HepG2 (cell line): ENCODE measurements around the gene TFF2. TPM values are rescaled to one million over a fixed set of nuclear protein-coding genes. Genes with fewer than 3 reads are reported as not detected.

ENCODE experiments used
- CREB1 ChIP-seq, 2 experiments: fragments of 450-650 bp in 1 of 2; IDR thresholded peaks; 2 replicates each; pipeline ENCODE4 v1.6.1; 2016 to 2017; ENCODE audit warnings: control low read depth in 1 of 2, mild to moderate bottlenecking in 1 of 2, missing compliant biosample characterization in 1 of 2, missing genetic modification characterization in 1 of 2
- DNMT1 ChIP-seq: sonication (generic); formaldehyde crosslinking; IDR thresholded peaks from 2 replicates; pipeline ENCODE4 v1.5.1; 2020; ENCODE audit warnings: mild to moderate bottlenecking, missing genetic modification reagents
- HOXA9 ChIP-seq: sonication (generic); formaldehyde crosslinking; IDR thresholded peaks from 2 replicates; pipeline ENCODE4 v1.8.1; 2022; ENCODE audit warnings: missing genetic modification reagents, mild to moderate bottlenecking, moderate library complexity, borderline replicate concordance
- NFYC ChIP-seq: IDR thresholded peaks from 2 replicates; pipeline ENCODE4 v1.6.1; 2016; ENCODE audit warnings: missing genetic modification reagents, missing compliant biosample characterization
- RORA ChIP-seq: sonication (generic); formaldehyde crosslinking; IDR thresholded peaks from 2 replicates; pipeline ENCODE4 v1.5.0; 2020; ENCODE audit warnings: mild to moderate bottlenecking, missing genetic modification reagents, moderate library complexity
- TBL1XR1 ChIP-seq: fragments of 150-350 bp; IDR thresholded peaks from 2 replicates; pipeline ENCODE4 v1.6.1; 2014; ENCODE audit warnings: borderline replicate concordance, low read length; ENCODE audit not compliant: partially characterized antibody
- ZNF143 ChIP-seq: sonication (generic); formaldehyde crosslinking; IDR thresholded peaks from 2 replicates; pipeline ENCODE4 v1.4.0; 2020; ENCODE audit warnings: missing genetic modification reagents
- ZNF234 ChIP-seq: sonication (generic); formaldehyde crosslinking; conservative IDR thresholded peaks from 2 replicates; pipeline ENCODE4 v1.5.1; 2020; ENCODE audit warnings: mild to moderate bottlenecking, missing genetic modification reagents
- ZNF772 ChIP-seq: sonication (generic); formaldehyde crosslinking; IDR thresholded peaks from 2 replicates; pipeline ENCODE4 v1.5.0; 2020; ENCODE audit warnings: mild to moderate bottlenecking, missing genetic modification reagents
- ZNF788 ChIP-seq: sonication (generic); formaldehyde crosslinking; IDR thresholded peaks from 2 replicates; pipeline ENCODE4 v1.5.0; 2020; ENCODE audit warnings: mild to moderate bottlenecking, missing genetic modification reagents, borderline replicate concordance
- polyA plus RNA-seq, 8 experiments: library from polyadenylated mRNA; depleted of rRNA in 3 of 8; stranded (reverse) in 7 of 8; unstranded in 1 of 8; fragments of >200 nt; fragmentation: Illumina TruSeq in 4 of 8; extraction: Trizol in 4 of 8; gene quantifications; 2 replicates each; pipeline versions ENCODE4 v1.2.1 to v1.2.3, GENCODE V29; 2011 to 2016; ENCODE audit warnings: low read depth in 4 of 8, missing spikeins in 1 of 8, mixed read lengths in 1 of 8; ENCODE audit not compliant: insufficient read depth in 1 of 8
- total RNA-seq, 5 experiments: library from RNA; depleted of rRNA; stranded (reverse); fragments of >200 nt; fragmentation: Illumina TruSeq; extraction: Trizol; gene quantifications; 2 replicates each; pipeline ENCODE4 v1.2.3, GENCODE V29; 2016; ENCODE audit warnings: low read depth in 1 of 5
- TF ChIP-seq, protein P1 (sequence below): sonication (generic); formaldehyde crosslinking; IDR thresholded peaks from 2 replicates; pipeline ENCODE4 v1.4.0; 2020; ENCODE audit warnings: missing genetic modification reagents
- TF ChIP-seq, protein P2 (sequence below): sonication (generic); formaldehyde crosslinking; IDR thresholded peaks from 2 replicates; pipeline ENCODE4 v1.4.0; 2020; ENCODE audit warnings: missing genetic modification reagents
- TF ChIP-seq, protein P3 (sequence below): sonication (generic); formaldehyde crosslinking; IDR thresholded peaks from 2 replicates; pipeline ENCODE4 v1.4.0; 2020; ENCODE audit warnings: missing genetic modification reagents
- TF ChIP-seq, protein P4 (sequence below): IDR thresholded peaks from 2 replicates; pipeline ENCODE4 v1.6.1; 2016; ENCODE audit warnings: missing genetic modification reagents, missing compliant biosample characterization
- TF ChIP-seq, protein P5 (sequence below), 2 experiments: sonication (generic) in 1 of 2; formaldehyde crosslinking in 1 of 2; IDR thresholded peaks; 2 replicates each; pipeline versions ENCODE4 v1.6.1 to v1.9.0; 2014 to 2022; ENCODE audit warnings: antibody characterized with exemption in 1 of 2, borderline replicate concordance in 1 of 2, inconsistent platforms in 1 of 2, low read depth in 1 of 2, missing genetic modification reagents in 1 of 2

The TFF2 gene
- total and polyA plus RNA-seq, 2 of the 13 experiments (the other 11 are each of a cell fraction or from before 2014, with no cell fraction given): 1.5 TPM; not detected in 1

DNA sequence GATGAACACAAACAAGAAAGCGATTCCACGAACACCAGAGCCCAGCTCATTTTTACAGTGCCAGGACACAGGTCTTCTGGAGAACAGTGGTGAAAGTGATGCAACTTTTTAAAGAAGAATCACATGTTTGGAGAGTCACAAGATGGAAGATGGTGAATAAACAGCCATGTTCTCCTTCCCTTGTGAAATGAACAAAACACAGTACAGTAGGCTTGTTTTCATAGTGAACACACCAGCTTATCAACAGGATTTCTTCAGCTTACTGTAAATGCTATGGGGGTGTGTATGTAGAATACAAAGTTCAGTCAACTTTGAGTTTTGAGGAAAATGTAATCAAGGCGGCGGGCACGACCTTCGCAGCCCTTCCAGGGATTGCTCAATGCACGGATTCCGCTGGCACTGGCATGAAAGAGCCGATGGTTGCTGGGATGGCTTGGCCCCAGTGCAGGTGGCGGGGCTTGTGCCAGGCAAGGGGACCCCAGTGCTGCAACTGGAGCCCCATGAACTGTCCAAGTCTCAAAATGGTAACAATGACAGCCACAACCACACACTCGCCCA lies 35.3 kb upstream of the TFF2 start (continued):
- TF ChIP-seq, protein P1, sequence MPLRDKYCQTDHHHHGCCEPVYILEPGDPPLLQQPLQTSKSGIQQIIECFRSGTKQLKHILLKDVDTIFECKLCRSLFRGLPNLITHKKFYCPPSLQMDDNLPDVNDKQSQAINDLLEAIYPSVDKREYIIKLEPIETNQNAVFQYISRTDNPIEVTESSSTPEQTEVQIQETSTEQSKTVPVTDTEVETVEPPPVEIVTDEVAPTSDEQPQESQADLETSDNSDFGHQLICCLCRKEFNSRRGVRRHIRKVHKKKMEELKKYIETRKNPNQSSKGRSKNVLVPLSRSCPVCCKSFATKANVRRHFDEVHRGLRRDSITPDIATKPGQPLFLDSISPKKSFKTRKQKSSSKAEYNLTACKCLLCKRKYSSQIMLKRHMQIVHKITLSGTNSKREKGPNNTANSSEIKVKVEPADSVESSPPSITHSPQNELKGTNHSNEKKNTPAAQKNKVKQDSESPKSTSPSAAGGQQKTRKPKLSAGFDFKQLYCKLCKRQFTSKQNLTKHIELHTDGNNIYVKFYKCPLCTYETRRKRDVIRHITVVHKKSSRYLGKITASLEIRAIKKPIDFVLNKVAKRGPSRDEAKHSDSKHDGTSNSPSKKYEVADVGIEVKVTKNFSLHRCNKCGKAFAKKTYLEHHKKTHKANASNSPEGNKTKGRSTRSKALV (CRISPR knock-in tag): no peak
- TF ChIP-seq NFYC: no peak
- TF ChIP-seq, protein P2, sequence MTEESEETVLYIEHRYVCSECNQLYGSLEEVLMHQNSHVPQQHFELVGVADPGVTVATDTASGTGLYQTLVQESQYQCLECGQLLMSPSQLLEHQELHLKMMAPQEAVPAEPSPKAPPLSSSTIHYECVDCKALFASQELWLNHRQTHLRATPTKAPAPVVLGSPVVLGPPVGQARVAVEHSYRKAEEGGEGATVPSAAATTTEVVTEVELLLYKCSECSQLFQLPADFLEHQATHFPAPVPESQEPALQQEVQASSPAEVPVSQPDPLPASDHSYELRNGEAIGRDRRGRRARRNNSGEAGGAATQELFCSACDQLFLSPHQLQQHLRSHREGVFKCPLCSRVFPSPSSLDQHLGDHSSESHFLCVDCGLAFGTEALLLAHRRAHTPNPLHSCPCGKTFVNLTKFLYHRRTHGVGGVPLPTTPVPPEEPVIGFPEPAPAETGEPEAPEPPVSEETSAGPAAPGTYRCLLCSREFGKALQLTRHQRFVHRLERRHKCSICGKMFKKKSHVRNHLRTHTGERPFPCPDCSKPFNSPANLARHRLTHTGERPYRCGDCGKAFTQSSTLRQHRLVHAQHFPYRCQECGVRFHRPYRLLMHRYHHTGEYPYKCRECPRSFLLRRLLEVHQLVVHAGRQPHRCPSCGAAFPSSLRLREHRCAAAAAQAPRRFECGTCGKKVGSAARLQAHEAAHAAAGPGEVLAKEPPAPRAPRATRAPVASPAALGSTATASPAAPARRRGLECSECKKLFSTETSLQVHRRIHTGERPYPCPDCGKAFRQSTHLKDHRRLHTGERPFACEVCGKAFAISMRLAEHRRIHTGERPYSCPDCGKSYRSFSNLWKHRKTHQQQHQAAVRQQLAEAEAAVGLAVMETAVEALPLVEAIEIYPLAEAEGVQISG (CRISPR knock-in tag): peak; percentile 67; the same call in 1 of the 2 replicates
- TF ChIP-seq, protein P3, sequence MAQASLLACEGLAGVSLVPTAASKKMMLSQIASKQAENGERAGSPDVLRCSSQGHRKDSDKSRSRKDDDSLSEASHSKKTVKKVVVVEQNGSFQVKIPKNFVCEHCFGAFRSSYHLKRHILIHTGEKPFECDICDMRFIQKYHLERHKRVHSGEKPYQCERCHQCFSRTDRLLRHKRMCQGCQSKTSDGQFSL (CRISPR knock-in tag): no peak
- no peak for TF ChIP-seq CREB1 (IDR thresholded peaks at IDR 0.05)
- TF ChIP-seq CREB1 (CRISPR knock-in tag; IDR thresholded peaks at IDR 0.05): no peak
- no peak for TF ChIP-seq RORA (CRISPR knock-in tag)
- no peak for TF ChIP-seq DNMT1
- no peak for TF ChIP-seq HOXA9 (CRISPR knock-in tag)
- TF ChIP-seq TBL1XR1: peak; percentile 17
- TF ChIP-seq, protein P4, sequence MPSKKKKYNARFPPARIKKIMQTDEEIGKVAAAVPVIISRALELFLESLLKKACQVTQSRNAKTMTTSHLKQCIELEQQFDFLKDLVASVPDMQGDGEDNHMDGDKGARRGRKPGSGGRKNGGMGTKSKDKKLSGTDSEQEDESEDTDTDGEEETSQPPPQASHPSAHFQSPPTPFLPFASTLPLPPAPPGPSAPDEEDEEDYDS (CRISPR knock-in tag): no peak
- peak; percentile 67; the same call in 1 of the 2 replicates for TF ChIP-seq ZNF788
- no peak for TF ChIP-seq ZNF234 (CRISPR knock-in tag)
- peak; percentile 40; the same call in 1 of the 2 replicates for TF ChIP-seq ZNF143 (CRISPR knock-in tag)
- TF ChIP-seq ZNF772 (CRISPR knock-in tag): no peak
- TF ChIP-seq, protein P5, sequence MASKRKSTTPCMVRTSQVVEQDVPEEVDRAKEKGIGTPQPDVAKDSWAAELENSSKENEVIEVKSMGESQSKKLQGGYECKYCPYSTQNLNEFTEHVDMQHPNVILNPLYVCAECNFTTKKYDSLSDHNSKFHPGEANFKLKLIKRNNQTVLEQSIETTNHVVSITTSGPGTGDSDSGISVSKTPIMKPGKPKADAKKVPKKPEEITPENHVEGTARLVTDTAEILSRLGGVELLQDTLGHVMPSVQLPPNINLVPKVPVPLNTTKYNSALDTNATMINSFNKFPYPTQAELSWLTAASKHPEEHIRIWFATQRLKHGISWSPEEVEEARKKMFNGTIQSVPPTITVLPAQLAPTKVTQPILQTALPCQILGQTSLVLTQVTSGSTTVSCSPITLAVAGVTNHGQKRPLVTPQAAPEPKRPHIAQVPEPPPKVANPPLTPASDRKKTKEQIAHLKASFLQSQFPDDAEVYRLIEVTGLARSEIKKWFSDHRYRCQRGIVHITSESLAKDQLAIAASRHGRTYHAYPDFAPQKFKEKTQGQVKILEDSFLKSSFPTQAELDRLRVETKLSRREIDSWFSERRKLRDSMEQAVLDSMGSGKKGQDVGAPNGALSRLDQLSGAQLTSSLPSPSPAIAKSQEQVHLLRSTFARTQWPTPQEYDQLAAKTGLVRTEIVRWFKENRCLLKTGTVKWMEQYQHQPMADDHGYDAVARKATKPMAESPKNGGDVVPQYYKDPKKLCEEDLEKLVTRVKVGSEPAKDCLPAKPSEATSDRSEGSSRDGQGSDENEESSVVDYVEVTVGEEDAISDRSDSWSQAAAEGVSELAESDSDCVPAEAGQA (IDR thresholded peaks at IDR 0.05; ENCODE audit: low read depth): no peak; the same call in 1 of the 2 replicates
- TF ChIP-seq, protein P5 (CRISPR knock-in tag; IDR thresholded peaks at IDR 0.05; ENCODE audit: borderline replicate concordance): no peak
